ENCODE data around the gene DOCK1.
A peak's percentile ranks its signal among the peaks of the same experiment; 100 is the strongest.

DOCK1 gene

GRCh38 chr10:126903656-126904360 lies 1.4 kb upstream of the DOCK1 start:
- no peak for DNase-seq (ENCODE audit: low read depth in 2 of 2)
- TF ChIP-seq CTCF (IDR thresholded peaks at IDR 0.05; ENCODE audit: low read depth, low read length), result no peak
- H3K4me3 ChIP-seq (replicated peaks in 1 of 2; ENCODE audit: low read depth in 2 of 2, low read length in 2 of 2), result no peak overlapping the region

GRCh38 chr10:126904516-126904817 lies 761 bp upstream of the DOCK1 start:
- peak overlapping the region; percentile 77 to 78 for H3K4me3 ChIP-seq (replicated peaks in 1 of 2; ENCODE audit: low read depth in 2 of 2, low read length in 2 of 2)
- no peak for DNase-seq (ENCODE audit: low read depth in 2 of 2)

GRCh38 chr10:126905776-126906703 lies 812 bp downstream of the DOCK1 start:
- peak overlapping the region; percentile 77 to 78 for H3K4me3 ChIP-seq (replicated peaks in 1 of 2; ENCODE audit: low read depth in 2 of 2, low read length in 2 of 2)
- peak; percentile 33 to 35 for DNase-seq (ENCODE audit: low read depth in 2 of 2)
- TF ChIP-seq CTCF (IDR thresholded peaks at IDR 0.05; ENCODE audit: low read depth, low read length), result no peak

More at GRCh38 chr10:126904516-126904817, 761 bp upstream of the DOCK1 start:
- TF ChIP-seq CTCF (IDR thresholded peaks at IDR 0.05; ENCODE audit: low read depth, low read length), result no peak

- TF ChIP-seq CTCF (IDR thresholded peaks at IDR 0.05; ENCODE audit: low read depth, low read length), result no peak
- H3K4me3 ChIP-seq (replicated peaks in 1 of 2; ENCODE audit: low read depth in 2 of 2, low read length in 2 of 2), result peak overlapping the region; percentile 77 to 78
- no peak for DNase-seq (ENCODE audit: low read depth in 2 of 2)
Measured at GRCh38 chr10:126906704-126907422, 1.6 kb downstream of the DOCK1 start.

GRCh38 chr10:126907423-126907970 lies 2.3 kb downstream of the DOCK1 start:
- H3K4me3 ChIP-seq (replicated peaks in 1 of 2; ENCODE audit: low read depth in 2 of 2, low read length in 2 of 2), result no peak overlapping the region

More at GRCh38 chr10:126907423-126907970, 2.3 kb downstream of the DOCK1 start:
- no peak for TF ChIP-seq CTCF (IDR thresholded peaks at IDR 0.05; ENCODE audit: low read depth, low read length)
- DNase-seq (ENCODE audit: low read depth in 2 of 2), result no peak
